ENCODE data around the gene MEF2D. TPM values are rescaled to one million over a fixed set of nuclear protein-coding genes. Genes with fewer than 3 reads are reported as not detected.

Gene MEF2D
- total RNA-seq: 100 to 1,000 TPM in 1 of 4 donors, 10 to 100 TPM in 2, 1 to 10 TPM in 1; 8.4 to 101 (median 35.1) TPM

GRCh38 chr1:156500543-156500792 lies at the start of gene MEF2D:
TSS of gene MEF2D (minus strand) at chr1:156500775. CDS start at chr1:156483292, 17,483 bp downstream.
- Histone ChIP-seq H3K9me3 (no peaks in the 10 kb centered on the region), H3K36me3 (no peaks in the 10 kb centered on the region), H3K27ac (peak within 1 kb of the TSS; percentile 100), H3K27me3 (no peaks in the 10 kb centered on the region), H3K4me1 (peaks cover 17 to 19% of the 10 kb centered on the region in 2 donors), H3K4me3 (peak within 1 kb of the TSS; percentile 84 to 93)
- TF ChIP-seq POLR2A (IDR thresholded peaks at IDR 0.05) (peak; percentile 70 to 93), CTCF (IDR thresholded peaks at IDR 0.05) (peak in 1 of 4 experiments; percentile 19)
- intact Hi-C loops (cut with DNase I; ENCODE audit: low total_unique reads): no loop called here
- DNase-seq: no peak

GRCh38 chr1:156550346-156550745 lies 49.8 kb upstream of the MEF2D start:
- Histone ChIP-seq H3K27me3 (no peaks in the 10 kb centered on the region), H3K4me1 (no peaks in the 10 kb centered on the region), H3K27ac (no peak overlapping the region), H3K9me3 (no peaks in the 10 kb centered on the region), H3K36me3 (no peaks in the 10 kb centered on the region), H3K4me3 (no peak overlapping the region)
- intact Hi-C loops (cut with DNase I; ENCODE audit: low total_unique reads): no loop called here
- no peak for DNase-seq
- TF ChIP-seq POLR2A (IDR thresholded peaks at IDR 0.05): no peak
- no peak for TF ChIP-seq CTCF (IDR thresholded peaks at IDR 0.05)

GRCh38 chr1:156549831-156550230 lies 49.3 kb upstream of the MEF2D start:
- DNase-seq: no peak

GRCh38 chr1:156549390-156549789 lies 48.8 kb upstream of the MEF2D start:
- intact Hi-C loops (cut with DNase I; ENCODE audit: low total_unique reads): no loop called here
- TF ChIP-seq CTCF (IDR thresholded peaks at IDR 0.05): no peak
- TF ChIP-seq POLR2A (IDR thresholded peaks at IDR 0.05): no peak
- H3K9me3 ChIP-seq: no peaks in the 10 kb centered on the region
- no peak overlapping the region for H3K4me3 ChIP-seq
- H3K27ac ChIP-seq: no peak overlapping the region
- H3K4me1 ChIP-seq: no peaks in the 10 kb centered on the region
- no peaks in the 10 kb centered on the region for H3K36me3 ChIP-seq
- no peaks in the 10 kb centered on the region for H3K27me3 ChIP-seq
- DNase-seq: no peak

More at GRCh38 chr1:156549831-156550230, 49.3 kb upstream of the MEF2D start:
- Histone ChIP-seq H3K27ac (no peak overlapping the region), H3K4me3 (no peak overlapping the region), H3K4me1 (no peaks in the 10 kb centered on the region), H3K9me3 (no peaks in the 10 kb centered on the region), H3K36me3 (no peaks in the 10 kb centered on the region), H3K27me3 (no peaks in the 10 kb centered on the region)
- intact Hi-C loops (cut with DNase I; ENCODE audit: low total_unique reads): no loop called here
- no peak for TF ChIP-seq POLR2A (IDR thresholded peaks at IDR 0.05)
- TF ChIP-seq CTCF (IDR thresholded peaks at IDR 0.05): no peak

- DNase-seq: no peak
- Histone ChIP-seq H3K4me3 (no peak overlapping the region), H3K4me1 (no peaks in the 10 kb centered on the region), H3K36me3 (no peaks in the 10 kb centered on the region), H3K27me3 (no peaks in the 10 kb centered on the region), H3K9me3 (no peaks in the 10 kb centered on the region), H3K27ac (no peak overlapping the region)
- intact Hi-C loops (cut with DNase I; ENCODE audit: low total_unique reads): no loop called here
- no peak for TF ChIP-seq POLR2A (IDR thresholded peaks at IDR 0.05)
- TF ChIP-seq CTCF (IDR thresholded peaks at IDR 0.05): no peak
Measured at GRCh38 chr1:156547982-156548381, 47.4 kb upstream of the MEF2D start.

All from uterus (tissue), 4 donors.